GM19372 (cell line): Measurements from ENCODE around the gene BPIFB6.

ENCODE experiments used
- ATAC-seq: cut with Tn5 transposase; IDR thresholded peaks from one replicate; pipeline ENCODE4 v1.9.1; 2021; ENCODE audit warnings: mild to moderate bottlenecking, low read depth, moderate library complexity; ENCODE audit not compliant: unreplicated experiment

The BPIFB6 gene

DNA sequence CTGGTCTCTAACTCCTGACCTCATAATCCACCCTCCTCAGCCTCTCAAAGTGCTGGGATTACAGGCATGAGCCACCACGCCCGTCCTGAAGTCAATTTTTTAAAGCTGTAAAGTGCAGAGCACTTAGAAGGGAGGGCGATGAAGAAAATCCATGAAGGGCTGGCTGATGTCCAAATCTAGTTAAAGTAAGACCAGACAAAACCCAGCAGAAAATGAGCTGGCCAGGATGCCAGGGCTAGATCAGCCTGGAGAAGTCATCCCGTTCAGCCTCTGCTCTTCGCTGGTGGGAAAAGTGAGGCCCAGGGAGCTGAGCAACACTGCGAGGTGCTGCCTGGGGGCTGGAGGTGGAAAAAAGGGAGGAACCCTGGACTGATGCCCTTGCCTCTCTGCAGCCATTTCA lies 51.1 kb downstream of the BPIFB6 start:
- no peak for ATAC-seq

DNA sequence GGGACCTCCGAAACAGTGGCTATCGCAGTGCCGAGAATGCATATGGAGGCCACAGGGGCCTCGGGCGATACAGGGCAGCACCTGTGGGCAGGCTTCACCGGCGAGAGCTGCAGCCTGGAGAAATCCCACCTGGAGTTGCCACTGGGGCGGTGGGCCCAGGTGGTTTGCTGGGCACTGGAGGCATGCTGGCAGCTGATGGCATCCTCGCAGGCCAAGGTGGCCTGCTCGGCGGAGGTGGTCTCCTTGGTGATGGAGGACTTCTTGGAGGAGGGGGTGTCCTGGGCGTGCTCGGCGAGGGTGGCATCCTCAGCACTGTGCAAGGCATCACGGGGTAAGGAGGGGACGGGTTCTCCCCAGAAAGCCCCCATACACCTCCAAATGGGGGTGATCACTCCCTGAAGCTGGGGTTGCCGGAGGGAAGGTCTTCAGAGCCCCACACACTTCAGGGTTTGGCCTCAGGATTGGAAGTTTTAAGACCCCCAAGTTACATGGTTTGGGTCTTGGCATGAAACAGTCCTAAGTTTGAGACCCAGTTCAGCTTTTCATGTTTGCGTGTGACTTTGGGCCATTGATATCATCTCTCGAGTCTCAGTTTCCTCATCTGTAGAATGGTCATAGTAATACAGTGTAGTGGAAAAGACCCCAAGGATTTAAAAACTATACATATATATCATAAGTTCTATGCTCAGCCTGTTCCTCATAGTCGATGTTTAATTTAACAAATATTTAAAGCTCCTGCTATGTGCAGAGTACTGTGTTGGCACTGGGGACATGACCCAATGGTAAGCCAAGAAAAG lies 52.3 kb downstream of the BPIFB6 start:
- ATAC-seq: no peak

DNA sequence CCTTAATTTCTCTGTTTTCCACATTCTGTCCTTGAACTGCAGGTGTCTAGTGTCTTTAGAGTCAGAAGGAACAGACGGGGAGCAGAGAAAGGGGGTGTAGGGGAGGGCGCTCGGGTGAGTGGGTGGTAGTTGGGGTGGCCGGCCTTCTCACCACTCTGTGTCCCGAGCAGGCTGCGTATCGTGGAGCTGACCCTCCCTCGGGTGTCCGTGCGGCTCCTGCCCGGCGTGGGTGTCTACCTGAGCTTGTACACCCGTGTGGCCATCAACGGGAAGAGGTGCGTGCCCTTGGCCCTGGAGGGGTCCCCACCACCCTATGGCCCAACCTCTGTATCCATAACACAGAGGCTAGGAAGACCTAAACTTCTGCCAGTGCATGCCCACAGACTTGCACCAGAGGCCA lies 53.3 kb downstream of the BPIFB6 start:
- ATAC-seq: no peak

DNA sequence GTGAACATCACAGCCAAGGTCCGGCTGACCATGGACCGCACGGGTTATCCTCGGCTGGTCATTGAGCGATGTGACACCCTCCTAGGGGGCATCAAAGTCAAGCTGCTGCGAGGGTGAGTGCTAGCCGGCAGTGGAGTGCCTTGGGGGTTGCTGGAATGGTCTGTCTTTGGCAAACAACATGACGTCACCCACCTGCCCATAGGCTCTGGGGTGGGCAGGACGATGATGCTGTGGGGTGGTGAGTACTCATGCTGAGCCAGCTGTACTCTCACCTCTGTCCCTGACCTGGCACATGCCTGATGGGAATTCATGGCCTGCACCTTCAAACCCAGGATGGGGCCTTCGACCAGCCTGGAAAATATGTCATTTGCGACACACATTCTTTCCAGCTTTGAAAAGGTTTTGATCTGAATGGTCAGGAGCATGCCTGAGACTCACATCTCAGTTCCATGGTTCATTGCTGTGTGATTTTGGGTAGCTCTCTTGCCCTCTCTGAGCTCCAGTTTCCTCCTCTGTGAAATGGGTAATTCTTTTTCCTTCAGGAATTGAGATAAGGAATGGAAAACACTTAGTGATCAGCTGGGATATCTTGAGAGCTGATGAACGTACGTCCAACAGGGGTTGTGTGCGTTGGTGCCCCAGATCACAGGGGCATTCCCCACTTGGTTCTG lies 54.7 kb downstream of the BPIFB6 start:
- no peak for ATAC-seq

DNA sequence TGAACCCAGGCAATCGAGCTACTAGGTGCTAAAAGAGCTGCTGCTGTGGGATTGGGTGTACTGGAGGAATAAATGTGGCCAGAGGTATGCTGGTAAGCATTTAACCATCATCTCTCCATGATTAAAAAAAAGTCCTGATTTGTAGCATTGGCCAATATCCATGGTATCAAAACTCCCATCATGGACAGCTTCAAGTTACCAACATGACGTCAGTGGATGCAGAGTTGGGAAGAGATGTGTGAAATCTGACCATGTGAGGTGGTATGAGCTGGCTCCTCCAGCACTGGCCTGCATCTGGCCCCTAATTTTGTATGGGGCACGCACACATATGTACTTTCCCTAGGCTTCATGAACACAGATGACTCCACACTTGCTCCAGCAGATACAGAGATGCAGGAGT lies 59.7 kb downstream of the BPIFB6 start:
- ATAC-seq: no peak

DNA sequence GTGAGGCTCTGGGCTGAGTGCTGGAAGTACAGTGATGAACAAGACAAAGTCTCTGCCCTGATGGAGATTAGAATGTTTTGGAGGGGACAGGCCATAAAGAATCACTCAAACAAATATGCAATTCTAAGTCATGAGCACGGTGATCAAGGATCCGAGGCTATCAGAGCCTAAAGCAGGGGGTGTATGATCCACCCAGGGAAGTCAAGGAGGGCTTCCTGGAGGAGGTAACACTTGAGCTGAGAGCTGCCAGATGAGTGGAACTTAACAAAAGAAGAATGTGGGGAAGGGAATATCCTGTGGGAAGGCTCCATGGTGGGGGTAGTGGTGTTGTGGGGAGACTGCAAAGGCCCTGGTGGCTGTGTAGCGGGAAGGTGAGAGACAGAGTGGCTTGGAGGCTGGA lies 60.2 kb downstream of the BPIFB6 start:
- ATAC-seq: no peak

DNA sequence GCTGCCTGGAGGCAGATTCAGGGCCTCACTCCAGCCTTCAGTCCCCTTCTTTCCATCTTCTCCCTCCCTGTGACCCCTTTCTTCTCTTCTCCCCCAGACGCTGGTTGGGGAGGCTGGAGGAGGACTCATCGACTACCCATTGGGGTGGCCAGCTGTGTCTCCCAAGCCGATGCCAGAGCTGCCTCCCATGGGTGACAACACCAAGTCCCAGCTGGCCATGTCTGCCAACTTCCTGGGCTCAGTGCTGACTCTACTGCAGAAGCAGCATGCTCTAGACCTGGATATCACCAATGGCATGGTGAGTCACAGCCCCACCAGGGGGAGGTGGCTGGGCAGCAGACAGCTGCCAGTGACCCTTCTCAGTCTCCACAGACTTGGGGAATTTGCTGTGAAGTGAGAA lies 60.9 kb downstream of the BPIFB6 start:
- no peak for ATAC-seq

DNA sequence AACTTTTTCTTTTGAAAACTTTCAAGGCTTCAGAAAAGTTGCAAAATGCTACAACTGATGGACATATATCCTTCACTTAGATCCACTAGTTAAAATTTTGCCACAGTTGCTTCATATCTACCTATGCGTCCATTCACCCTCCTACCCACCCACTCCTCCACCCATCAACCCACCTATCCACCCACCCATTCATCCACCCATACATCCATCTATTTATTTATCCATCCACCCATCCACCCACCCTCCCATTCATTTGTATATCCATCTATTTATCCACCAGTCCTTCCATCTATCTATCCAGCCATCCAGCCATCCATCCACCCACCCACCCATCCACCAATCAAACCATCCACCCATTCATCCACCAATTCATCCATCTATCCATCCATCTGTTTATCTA lies 61.6 kb downstream of the BPIFB6 start:
- ATAC-seq: no peak

DNA sequence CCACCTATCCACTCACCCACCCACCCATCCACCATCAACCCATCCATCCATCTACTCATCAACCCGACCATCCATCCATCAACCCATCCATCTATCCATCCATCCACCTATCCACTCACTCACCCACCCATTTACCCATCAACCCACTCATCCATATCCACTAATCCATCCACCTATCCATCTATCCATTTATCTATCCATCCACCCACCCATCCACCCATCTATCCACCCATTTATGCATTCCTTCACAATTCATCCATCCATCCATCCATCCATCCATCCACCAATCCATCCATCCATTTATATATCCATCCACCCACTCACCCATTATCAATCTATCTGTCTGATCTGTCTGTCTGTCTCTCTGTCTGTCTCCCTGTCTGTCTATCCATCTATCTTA lies 62.1 kb downstream of the BPIFB6 start:
- ATAC-seq: no peak
